ENCODE measurements around the gene KRTCAP3. TPM values are rescaled to one million over a fixed set of nuclear protein-coding genes. Genes with fewer than 3 reads are reported as not detected.
A peak's percentile ranks its signal among the peaks of the same experiment; 100 is the strongest.

The KRTCAP3 gene
- 1 to 10 TPM; 4.2 to 4.3 TPM for total RNA-seq

GRCh38 chr2:27441958-27442919 is at the start of gene KRTCAP3:
Gene KRTCAP3, plus strand, starts transcription at chr2:27442381. Its CDS starts 32 bp downstream, at chr2:27442413.
- TF ChIP-seq CTCF (IDR thresholded peaks at IDR 0.05), result no peak
- peaks cover 5% of the 10 kb centered on the region for H3K4me1 Mint-ChIP-seq (ENCODE audit: low read depth)
- ChIA-PET POLR2A (interaction anchor here (1.1 to 1.5 kb wide), 2 partner anchors 10 to 32 kb away, joined by 3 to 5 read pairs; partner anchors contain the start of gene PPM1G), CTCF (interaction anchor here (0.8 to 1.1 kb wide), 2 partner anchors 139 to 240 kb away, joined by 3 read pairs; no protein-coding TSS in a partner anchor)
- DNase-seq (no peak), ATAC-seq (peak; percentile 27)
- peaks cover 38% of the 10 kb centered on the region for H3K36me3 Mint-ChIP-seq (ENCODE audit: low read depth)
- peak within 1 kb of the TSS; percentile 13 for H3K27ac Mint-ChIP-seq
- H3K27me3 Mint-ChIP-seq, result no peaks in the 10 kb centered on the region
- intact Hi-C loops (cut with micrococcal nuclease), result no loop called here
- no peak within 1 kb of the TSS for H3K4me3 Mint-ChIP-seq
- no peaks in the 10 kb centered on the region for H3K9me3 Mint-ChIP-seq

DNA sequence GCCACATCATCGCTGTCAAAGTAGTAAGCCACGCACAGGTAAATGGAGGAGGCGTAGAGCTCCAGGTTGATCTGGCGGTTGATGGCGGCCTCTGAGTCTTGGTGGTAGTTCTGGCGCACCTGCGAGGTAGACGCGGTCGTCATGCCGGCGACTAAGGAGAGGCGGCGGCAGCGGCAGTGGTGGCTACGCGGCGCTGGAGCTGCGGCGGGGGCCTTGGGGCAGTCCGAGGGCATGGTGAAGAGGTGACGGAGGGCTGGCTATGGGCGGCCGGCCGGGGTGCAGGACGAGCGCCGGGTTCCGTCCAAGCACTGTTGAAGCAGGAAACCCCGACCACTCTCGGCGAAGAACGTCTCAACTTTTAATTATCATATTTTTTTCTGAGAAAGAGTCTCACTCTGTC is 49.0 kb upstream of the KRTCAP3 start:
- no peak for TF ChIP-seq CTCF (IDR thresholded peaks at IDR 0.05)
- Mint-ChIP-seq H3K27me3 (no peaks in the 10 kb centered on the region), H3K27ac (no peak overlapping the region), H3K9me3 (no peaks in the 10 kb centered on the region), H3K4me1 (ENCODE audit: low read depth) (peaks cover 33% of the 10 kb centered on the region), H3K4me3 (no peak overlapping the region), H3K36me3 (ENCODE audit: low read depth) (peaks cover 34% of the 10 kb centered on the region)
- POLR2A ChIA-PET, result interaction anchor here (0.9 to 1.8 kb wide), 2 partner anchors 9 to 13 kb away, joined by 3 to 6 read pairs; partner anchors contain the start of gene ZNF513
- CTCF ChIA-PET, result no interaction called here
- no peak for DNase-seq
- intact Hi-C loops (cut with micrococcal nuclease), result no loop called here
- ATAC-seq, result no peak

DNA sequence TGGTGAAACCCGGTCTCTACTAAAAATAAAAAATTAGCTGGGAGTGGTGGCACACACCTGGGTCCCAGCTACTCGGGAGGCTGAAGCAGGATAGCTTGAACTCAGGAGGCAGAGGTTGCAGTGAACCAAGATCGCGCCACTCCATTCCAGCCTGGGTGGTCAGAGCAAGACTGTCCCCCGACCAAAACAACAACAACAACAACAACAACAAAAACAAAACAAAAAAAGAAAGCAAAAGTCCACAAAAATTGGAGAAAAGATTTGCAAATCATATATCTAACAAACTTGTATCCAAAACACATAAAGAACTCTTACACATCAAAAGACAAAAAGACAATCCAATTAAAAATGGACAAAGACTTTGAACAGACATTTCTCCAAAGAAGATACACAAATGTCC is 43.2 kb upstream of the KRTCAP3 start:
- intact Hi-C loops (cut with micrococcal nuclease), result no loop called here
- Mint-ChIP-seq H3K9me3 (no peaks in the 10 kb centered on the region), H3K4me3 (no peak overlapping the region), H3K36me3 (ENCODE audit: low read depth) (peaks cover 35% of the 10 kb centered on the region), H3K27me3 (no peaks in the 10 kb centered on the region), H3K27ac (no peak overlapping the region), H3K4me1 (ENCODE audit: low read depth) (peaks cover 32% of the 10 kb centered on the region)
- no peak for ATAC-seq
- no peak for DNase-seq
- CTCF ChIA-PET, result interaction anchor here (1.6 kb wide), 1 partner anchor 11 kb away, joined by 3 read pairs; no protein-coding TSS in a partner anchor
- POLR2A ChIA-PET, result interaction anchor here (1.8 kb wide), 1 partner anchor 19 kb away, joined by 3 read pairs; no protein-coding TSS in a partner anchor
- TF ChIP-seq CTCF (IDR thresholded peaks at IDR 0.05), result no peak

DNA sequence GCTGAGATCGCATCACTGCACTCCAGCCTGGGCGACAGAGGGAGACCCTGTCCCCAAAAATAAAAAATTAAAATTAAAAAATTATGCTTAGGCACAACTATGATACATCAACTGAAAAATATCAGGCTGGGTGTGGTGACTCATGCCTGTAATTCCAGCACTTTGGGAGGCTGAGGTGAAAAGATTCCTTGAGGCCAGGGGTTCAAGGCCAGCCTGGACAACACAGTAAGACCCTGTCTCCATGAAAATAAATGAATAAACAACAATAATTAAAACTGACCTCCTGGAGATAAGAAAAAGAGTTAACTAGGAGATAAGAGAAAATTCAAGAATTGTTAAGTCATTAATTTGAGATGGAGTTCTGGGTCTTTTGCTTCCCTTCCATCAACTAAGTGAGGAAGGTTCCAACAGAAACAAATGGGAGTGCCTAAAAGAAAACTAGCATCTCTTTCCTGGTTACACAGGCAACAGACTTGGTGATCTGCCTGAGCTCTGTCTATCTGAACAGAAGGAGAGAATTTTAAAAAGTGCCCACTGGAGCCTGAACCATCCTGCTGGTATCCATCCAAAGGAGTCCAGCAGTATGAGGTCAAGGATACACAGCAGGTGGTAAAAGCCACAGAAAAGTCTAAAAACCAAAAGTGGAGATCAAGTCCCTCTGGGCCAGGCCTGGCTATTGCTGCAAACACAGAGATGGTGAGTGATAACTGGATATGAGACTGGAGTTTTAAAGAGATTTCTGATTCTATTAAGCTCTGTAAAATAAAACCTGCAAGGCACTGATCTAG is 41.6 kb upstream of the KRTCAP3 start:
- H3K27ac Mint-ChIP-seq, result no peak overlapping the region

More for the DNA sequence above, 41.6 kb upstream of the KRTCAP3 start:
- TF ChIP-seq CTCF (IDR thresholded peaks at IDR 0.05), result no peak
- ChIA-PET POLR2A (interaction anchor here (0.6 to 0.9 kb wide), 4 partner anchors 9 to 584 kb away, joined by 3 to 6 read pairs (median 3); partner anchors contain the start of gene PPM1G), CTCF (interaction anchor here (0.9 to 1.5 kb wide), 2 partner anchors 15 to 31 kb away, joined by 4 read pairs; no protein-coding TSS in a partner anchor)
- Mint-ChIP-seq H3K4me3 (no peak overlapping the region), H3K4me1 (ENCODE audit: low read depth) (peaks cover 40% of the 10 kb centered on the region), H3K36me3 (ENCODE audit: low read depth) (peaks cover 34% of the 10 kb centered on the region), H3K27me3 (no peaks in the 10 kb centered on the region), H3K9me3 (no peaks in the 10 kb centered on the region)
- DNase-seq (no peak), ATAC-seq (no peak)
- intact Hi-C loops (cut with micrococcal nuclease), result no loop called here
